Duodenal mucosa (tissue), 2 donors: Measurements from ENCODE around the gene HOXB2.

Experiments
- H3K27ac ChIP-seq: one replicate; pipeline ENCODE4 v1.7.0; 2013; ENCODE audit warnings: low read depth, low read length
- H3K27me3 ChIP-seq, 2 donors: one replicate each; pipeline ENCODE4 v1.7.0; 2013; ENCODE audit warnings: low read length in 2 of 2, control low read depth in 1 of 2; ENCODE audit not compliant: insufficient read depth in 2 of 2, control insufficient read depth in 1 of 2
- H3K36me3 ChIP-seq, 2 donors: one replicate each; pipeline ENCODE4 v1.7.0; 2013; ENCODE audit warnings: low read length in 2 of 2, control low read depth in 1 of 2; ENCODE audit not compliant: insufficient read depth in 2 of 2, control insufficient read depth in 1 of 2
- H3K4me1 ChIP-seq, 2 donors: one replicate each; pipeline ENCODE4 v1.7.0; 2013; ENCODE audit warnings: low read length in 2 of 2, control low read depth in 1 of 2; ENCODE audit not compliant: insufficient read depth in 2 of 2, control insufficient read depth in 1 of 2
- H3K4me3 ChIP-seq, 2 donors: one replicate each; pipeline ENCODE4 v1.7.0; 2013; ENCODE audit warnings: low read length in 2 of 2, low read depth in 1 of 2
- H3K9ac ChIP-seq, 2 donors: one replicate each; pipeline ENCODE4 v1.7.0; 2013; ENCODE audit warnings: low read length in 2 of 2, low read depth in 1 of 2
- H3K9me3 ChIP-seq, 2 donors: one replicate each; pipeline ENCODE4 v1.7.0; 2013; ENCODE audit warnings: low read length in 2 of 2, control low read depth in 1 of 2; ENCODE audit not compliant: control insufficient read depth in 1 of 2

The HOXB2 gene

DNA sequence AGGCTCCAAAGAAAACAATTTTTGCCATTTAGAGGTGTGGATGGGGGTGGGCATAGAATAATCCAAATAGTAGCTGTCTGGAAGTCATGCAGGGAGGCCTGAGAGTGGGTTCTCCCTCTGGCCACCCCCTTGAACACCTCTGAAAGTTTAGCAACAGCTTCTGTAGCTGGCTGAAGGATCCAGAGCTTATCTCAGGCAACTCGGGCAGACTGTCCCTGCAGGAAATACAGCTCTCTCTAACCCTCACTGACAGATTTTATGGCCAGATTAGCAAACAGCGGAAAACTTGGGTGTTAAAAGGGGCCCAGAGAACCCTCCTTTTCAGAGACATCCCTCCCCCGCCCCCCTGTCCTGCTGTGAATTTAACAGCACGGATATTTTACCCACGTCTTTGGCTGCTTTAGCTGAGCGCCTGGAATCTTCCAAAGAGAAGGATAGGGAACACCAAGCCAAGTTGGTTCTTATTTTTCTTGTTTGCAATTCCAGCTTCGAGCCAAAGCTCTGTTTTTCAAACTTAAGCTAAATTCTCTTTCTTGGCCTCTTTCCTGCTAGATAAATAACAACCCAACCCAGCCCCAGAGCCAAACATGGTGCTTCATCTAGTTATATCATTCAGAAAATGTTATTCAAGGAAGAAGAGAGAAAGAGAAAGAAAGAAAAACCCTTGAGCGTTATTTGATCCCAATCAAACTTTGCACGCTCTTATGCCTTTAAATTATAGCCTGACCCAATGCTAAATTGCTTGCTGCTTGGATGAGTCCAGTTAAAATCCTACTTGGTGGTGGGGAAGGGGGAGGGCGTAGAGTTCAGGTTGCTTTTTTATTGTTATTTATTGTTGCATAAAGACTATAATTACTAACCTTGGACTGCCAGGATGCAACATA is 2.3 kb upstream of the HOXB2 start:
- Histone ChIP-seq H3K27ac (peak overlapping the region; percentile 53), H3K36me3 (no peaks in the 10 kb centered on the region), H3K9me3 (no peaks in the 10 kb centered on the region), H3K4me3 (peak overlapping the region; percentile 23 to 24), H3K9ac (peak overlapping the region; percentile 12 to 15), H3K27me3 (peaks cover 35 to 66% of the 10 kb centered on the region in 2 donors), H3K4me1 (peaks cover 0 to 6% of the 10 kb centered on the region in 2 donors)

DNA sequence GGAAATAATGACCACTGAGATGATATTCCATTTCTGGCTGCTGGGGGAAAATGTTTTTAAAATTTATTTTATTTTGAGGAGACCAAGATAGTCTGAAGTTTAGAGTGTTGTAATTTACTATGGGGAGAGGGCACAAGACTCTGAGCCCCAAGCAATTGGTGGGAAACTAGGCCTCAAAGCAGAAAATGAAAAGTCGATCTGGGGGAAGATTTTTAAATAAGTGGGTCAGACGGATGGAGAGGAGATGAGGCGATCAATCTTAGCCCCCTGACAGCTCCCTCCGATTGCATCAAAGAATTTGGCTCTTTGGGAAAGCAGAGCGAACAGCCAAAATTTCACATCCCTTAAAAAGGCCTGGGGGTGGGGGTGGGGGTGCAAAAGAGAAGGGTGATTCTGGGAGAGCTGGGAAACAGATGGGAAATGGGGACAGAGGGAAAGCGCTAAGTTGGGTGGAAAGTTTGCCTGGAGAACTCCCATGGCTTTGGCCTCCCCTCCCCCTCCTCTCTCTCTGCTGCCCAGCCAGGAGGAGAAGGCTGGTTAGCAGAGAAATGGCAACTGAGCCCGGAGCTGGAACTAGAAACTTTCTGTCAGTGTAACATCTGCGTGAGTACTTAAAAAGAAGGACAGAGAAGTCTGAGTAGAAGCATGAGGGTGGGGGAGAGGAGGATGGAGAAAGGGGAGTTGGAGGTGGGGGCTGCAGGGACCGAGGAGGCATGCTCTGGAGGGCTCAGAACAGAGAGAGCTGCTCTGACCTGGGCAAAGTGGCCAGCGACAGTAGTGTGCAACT is 1.4 kb upstream of the HOXB2 start:
- H3K4me1 ChIP-seq, result peaks cover 0 to 6% of the 10 kb centered on the region in 2 donors
- no peaks in the 10 kb centered on the region for H3K36me3 ChIP-seq
- peak overlapping the region; percentile 39 for H3K27ac ChIP-seq
- no peaks in the 10 kb centered on the region for H3K9me3 ChIP-seq
- peaks cover 37 to 74% of the 10 kb centered on the region in 2 donors for H3K27me3 ChIP-seq
- peak overlapping the region; percentile 12 to 15 for H3K9ac ChIP-seq
- peak overlapping the region; percentile 13 to 24 for H3K4me3 ChIP-seq

GRCh38 chr17:48545539-48545938 is 630 bp upstream of the HOXB2 start:
- Histone ChIP-seq H3K36me3 (no peaks in the 10 kb centered on the region), H3K9ac (no peak overlapping the region), H3K27ac (no peak overlapping the region), H3K27me3 (peaks cover 41 to 82% of the 10 kb centered on the region in 2 donors), H3K4me3 (no peak overlapping the region), H3K9me3 (no peaks in the 10 kb centered on the region), H3K4me1 (peaks cover 0 to 6% of the 10 kb centered on the region in 2 donors)

DNA sequence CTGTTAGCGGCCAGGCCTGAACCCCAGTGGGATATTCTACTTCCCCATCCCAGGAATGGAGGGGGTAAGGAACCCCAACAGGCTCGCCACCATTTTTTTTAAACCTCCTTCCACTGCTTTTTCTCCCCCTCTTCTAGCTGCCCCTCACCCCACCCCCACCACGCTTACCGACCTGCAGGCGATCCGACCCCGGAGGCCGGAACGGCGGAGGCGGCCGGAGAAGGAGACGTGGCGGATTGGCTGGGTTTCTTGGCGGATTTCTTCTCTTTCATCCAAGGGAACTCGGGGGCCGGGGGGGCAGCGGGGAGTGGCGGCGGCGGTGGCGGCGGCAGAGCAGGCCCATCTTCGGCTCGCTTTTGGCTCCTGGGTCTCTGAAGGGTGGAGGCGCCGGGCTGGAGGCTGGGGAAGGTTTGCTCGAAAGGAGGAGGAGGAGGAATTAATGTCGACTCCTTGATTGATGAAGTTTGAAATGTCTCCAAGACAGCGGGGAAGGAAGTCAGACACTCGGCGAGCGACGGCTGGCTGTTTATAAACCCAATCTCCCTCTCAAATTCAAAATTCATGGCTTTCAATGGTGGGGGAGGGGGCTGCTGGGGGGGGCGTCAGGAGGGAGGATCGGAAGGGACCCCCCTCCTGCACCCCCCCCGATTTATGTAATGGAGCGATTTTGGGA is 424 bp downstream of the HOXB2 start:
- H3K27me3 ChIP-seq, result peaks cover 45 to 77% of the 10 kb centered on the region in 2 donors
- H3K4me1 ChIP-seq, result peaks cover 0 to 6% of the 10 kb centered on the region in 2 donors
- H3K9me3 ChIP-seq, result no peaks in the 10 kb centered on the region
- peak overlapping the region; percentile 30 to 68 for H3K9ac ChIP-seq
- H3K36me3 ChIP-seq, result no peaks in the 10 kb centered on the region
- H3K4me3 ChIP-seq, result peak overlapping the region; percentile 69 to 72
- peak overlapping the region; percentile 79 for H3K27ac ChIP-seq

DNA sequence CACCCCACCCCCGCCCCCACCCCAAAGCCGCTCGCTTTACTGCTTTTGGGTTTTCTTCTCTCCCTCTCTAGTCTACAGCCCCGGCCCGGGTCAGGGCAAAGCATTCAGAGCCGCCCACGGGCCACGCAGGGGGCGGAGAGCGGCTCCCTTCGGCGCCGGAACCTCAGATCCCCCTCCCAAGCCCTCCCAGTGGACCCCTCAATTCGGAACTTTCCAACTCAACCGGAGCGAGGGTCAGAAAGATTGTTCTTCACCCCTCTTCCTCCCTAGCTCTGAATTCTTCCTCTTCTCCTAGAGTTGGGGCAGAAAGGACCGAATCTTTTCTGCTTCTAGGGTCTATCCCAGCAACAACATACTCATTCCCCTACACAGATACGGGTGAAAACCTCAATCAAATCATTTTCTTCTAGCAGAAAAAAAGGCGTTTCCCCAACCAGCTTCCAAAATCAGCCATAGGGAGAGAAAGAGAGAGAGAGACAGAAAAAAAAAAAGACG is 1.0 kb downstream of the HOXB2 start:
- Histone ChIP-seq H3K4me1 (peaks cover 0 to 6% of the 10 kb centered on the region in 2 donors), H3K9me3 (no peaks in the 10 kb centered on the region), H3K4me3 (peak overlapping the region; percentile 69 to 72), H3K36me3 (no peaks in the 10 kb centered on the region), H3K9ac (peak overlapping the region; percentile 30 to 68), H3K27ac (peak overlapping the region; percentile 79), H3K27me3 (peaks cover 45 to 72% of the 10 kb centered on the region in 2 donors)

- Histone ChIP-seq H3K4me3 (peak overlapping the region; percentile 69 to 72), H3K36me3 (no peaks in the 10 kb centered on the region), H3K27ac (peak overlapping the region; percentile 79), H3K9ac (peak overlapping the region; percentile 59 to 68), H3K27me3 (peaks cover 40 to 66% of the 10 kb centered on the region in 2 donors), H3K9me3 (no peaks in the 10 kb centered on the region), H3K4me1 (peaks cover 0 to 6% of the 10 kb centered on the region in 2 donors)
Measured at GRCh38 chr17:48543107-48543853, 1.6 kb downstream of the HOXB2 start.

DNA sequence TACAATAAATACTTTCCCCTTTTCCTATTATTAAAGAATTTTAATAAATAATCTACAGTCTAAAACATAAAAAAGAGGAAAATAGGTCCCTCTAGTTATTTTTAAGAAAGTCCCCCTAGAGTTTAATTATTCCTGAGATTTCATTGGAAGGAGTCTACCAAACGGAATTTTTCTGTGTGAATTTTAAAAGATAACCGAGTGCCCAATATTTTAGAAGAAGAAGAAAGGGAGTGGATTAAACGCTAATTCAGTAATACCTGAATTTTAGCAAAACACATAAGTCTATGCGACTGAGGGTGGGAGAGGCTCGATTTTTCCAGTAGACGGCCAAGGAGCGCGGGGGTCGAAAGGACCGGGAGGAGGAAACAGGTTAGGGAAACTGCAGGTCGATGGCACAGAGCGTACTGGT is 2.2 kb downstream of the HOXB2 start:
- Histone ChIP-seq H3K9ac (peak overlapping the region; percentile 59 to 68), H3K4me3 (peak overlapping the region; percentile 69 to 72), H3K27ac (peak overlapping the region; percentile 79), H3K4me1 (peaks cover 0 to 1% of the 10 kb centered on the region in 2 donors), H3K9me3 (no peaks in the 10 kb centered on the region), H3K27me3 (peaks cover 36 to 60% of the 10 kb centered on the region in 2 donors), H3K36me3 (no peaks in the 10 kb centered on the region)

DNA sequence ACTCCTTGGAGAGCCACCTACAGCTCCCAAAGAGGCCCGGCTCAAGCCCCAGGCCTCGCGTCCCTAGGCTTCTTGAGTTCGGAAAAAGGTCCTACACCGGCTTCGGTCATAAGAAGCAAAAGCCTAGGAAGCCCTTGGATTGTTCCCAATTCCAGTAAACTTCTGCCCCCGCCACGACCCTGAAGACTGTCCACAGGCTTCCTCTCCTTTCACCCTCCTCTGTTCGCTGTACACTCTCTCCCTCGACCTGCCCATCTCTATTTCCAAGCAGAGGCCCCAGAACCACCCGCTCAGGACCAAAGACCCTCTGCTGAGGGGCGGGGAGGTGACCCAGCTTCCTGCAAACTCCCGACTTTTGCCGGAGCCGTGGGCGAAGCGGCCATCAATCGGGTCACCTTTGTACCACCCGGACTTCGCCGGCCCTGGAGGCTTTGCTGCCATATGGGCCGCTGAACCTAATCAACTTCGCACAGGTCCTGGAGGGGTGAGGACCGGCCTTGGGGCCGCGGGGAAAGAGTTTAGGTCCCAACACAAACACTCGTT is 2.7 kb downstream of the HOXB2 start:
- H3K4me1 ChIP-seq, result no peaks in the 10 kb centered on the region
- no peaks in the 10 kb centered on the region for H3K36me3 ChIP-seq
- H3K27me3 ChIP-seq, result peaks cover 35 to 59% of the 10 kb centered on the region in 2 donors
- no peaks in the 10 kb centered on the region for H3K9me3 ChIP-seq
- peak overlapping the region; percentile 87 for H3K27ac ChIP-seq
- peak overlapping the region; percentile 59 to 66 for H3K9ac ChIP-seq
- peak overlapping the region; percentile 60 to 72 for H3K4me3 ChIP-seq

DNA sequence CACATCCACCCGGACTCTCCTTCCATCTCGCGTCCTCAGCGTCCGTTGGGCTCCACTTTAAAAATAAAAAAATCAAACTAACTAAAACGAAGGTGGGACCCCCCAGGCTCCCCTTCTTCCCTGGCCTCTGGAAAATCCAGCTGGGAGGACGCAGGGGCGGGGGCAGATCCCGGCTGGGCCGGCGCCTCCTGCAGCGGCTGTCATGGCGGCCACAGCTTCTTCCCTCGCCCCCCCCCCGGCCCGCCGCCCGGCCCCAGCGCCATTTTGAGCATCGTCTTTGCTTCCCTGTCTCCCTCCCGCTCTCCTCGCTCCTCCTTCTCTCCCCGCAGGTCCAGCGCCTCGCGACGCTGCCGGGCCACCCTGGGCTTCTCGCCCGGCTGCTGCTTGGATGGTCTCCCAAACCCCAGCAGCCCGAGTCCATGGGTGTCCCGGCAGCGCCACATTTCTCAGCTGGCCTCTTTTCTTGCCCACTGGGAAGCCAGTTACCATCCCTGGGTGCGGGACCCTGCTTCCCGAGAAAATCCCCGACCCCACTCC is 3.3 kb downstream of the HOXB2 start:
- Histone ChIP-seq H3K27me3 (peaks cover 33 to 55% of the 10 kb centered on the region in 2 donors), H3K9ac (peak overlapping the region; percentile 63 to 66), H3K4me1 (no peaks in the 10 kb centered on the region), H3K4me3 (peak overlapping the region; percentile 60 to 72), H3K27ac (peak overlapping the region; percentile 87), H3K36me3 (no peaks in the 10 kb centered on the region), H3K9me3 (no peaks in the 10 kb centered on the region)
